GM12878 (cell line): ENCODE data around the gene PGLYRP4. TPM values are rescaled to one million over a fixed set of nuclear protein-coding genes. Genes with fewer than 3 reads are reported as not detected.

Source experiments
- ATAC-seq: fragments of 200-7000 bp; cut with Tn5 transposase; 3 replicates; pipeline ENCODE4 v1.9.1; 2020; ENCODE audit warnings: mild to moderate bottlenecking, moderate library complexity
- BruUV-seq: library from RNA; stranded (reverse); fragments of 400-500 nt; replicated peaks from 2 replicates; lab custom pipeline; 2021; lab: Mats Ljungman, UMichigan
- CTCF ChIA-PET: fragments of 300-600 bp; sonication (Branson Sonifier 250); formaldehyde crosslinking; extraction: SDS; loops from one replicate; lab custom pipeline; 2021; ENCODE audit warnings: inconsistent platforms; lab: Yijun Ruan, JAX
- POLR2A ChIA-PET: fragments of 350-600 bp; formaldehyde crosslinking; extraction: SDS; loops from one replicate; lab custom pipeline; 2021; ENCODE audit warnings: inconsistent platforms; lab: Charles Lee
- RAD21 ChIA-PET: fragments of 300-600 bp; sonication (Branson Sonifier 250); formaldehyde crosslinking; loops from one replicate; lab custom pipeline; 2023; ENCODE audit warnings: antibody characterized with exemption; ENCODE audit not compliant: unreplicated experiment; lab: Charles Lee
- SMC1A ChIA-PET: fragments of 300-600 bp; sonication (Branson Sonifier 250); formaldehyde crosslinking; loops from one replicate; lab custom pipeline; 2023; ENCODE audit not compliant: unreplicated experiment, uncharacterized antibody; lab: Charles Lee
- DNase-seq: peaks from one replicate; pipeline ENCODE4 v3.0.0-alpha.2; 2011; ENCODE audit warnings: low read depth, low spot score
- FAIRE-seq: peaks from 3 replicates; lab custom pipeline; 2011; peaks lifted over from hg19 to GRCh38; lab: Jason Lieb, UNC
- H2AFZ ChIP-seq: 2 replicates; pipeline ENCODE4 v1.6.0; 2011; ENCODE audit warnings: low read depth, low read length, control low read depth; ENCODE audit not compliant: control insufficient read depth
- H3K27ac ChIP-seq: 2 replicates; pipeline ENCODE4 v1.5.1; 2011; ENCODE audit warnings: control low read depth; ENCODE audit not compliant: control insufficient read depth, insufficient read depth
- H3K27me3 ChIP-seq, 2 experiments: replicated peaks in 1 of 2; 2 replicates each; pipeline versions ENCODE4 v1.6.0 to v1.6.1; 2011; ENCODE audit warnings: low read length in 1 of 2; ENCODE audit not compliant: control insufficient read depth in 2 of 2, insufficient read depth in 2 of 2
- H3K36me3 ChIP-seq, 2 experiments: 2 replicates each; pipeline ENCODE4 v1.5.1; 2011; ENCODE audit warnings: low read length in 1 of 2; ENCODE audit not compliant: control insufficient read depth in 2 of 2, insufficient read depth in 2 of 2
- H3K4me1 ChIP-seq: 2 replicates; pipeline ENCODE4 v1.6.1; 2011; ENCODE audit warnings: mild to moderate bottlenecking, low read length, moderate library complexity, mixed read lengths; ENCODE audit not compliant: control insufficient read depth, insufficient read depth
- H3K4me2 ChIP-seq: 2 replicates; pipeline ENCODE4 v1.6.0; 2011; ENCODE audit warnings: control low read depth; ENCODE audit not compliant: control insufficient read depth, insufficient read depth
- H3K4me3 ChIP-seq: fragments of 200-600 bp; sonication (generic); 2 replicates; pipeline ENCODE4 v1.5.1; 2016
- H3K79me2 ChIP-seq: 2 replicates; pipeline ENCODE4 v1.6.0; 2011; ENCODE audit warnings: low read length; ENCODE audit not compliant: control insufficient read depth, insufficient read depth
- H3K9ac ChIP-seq: 2 replicates; pipeline ENCODE4 v1.8.0; 2011; ENCODE audit warnings: low read length, control low read depth, mixed read lengths; ENCODE audit not compliant: control insufficient read depth, insufficient read depth
- H3K9me3 ChIP-seq: replicated peaks from 3 replicates; pipeline ENCODE4 v1.5.1; 2011; ENCODE audit warnings: mild to moderate bottlenecking, low read length; ENCODE audit not compliant: control insufficient read depth, insufficient read depth
- H4K20me1 ChIP-seq: 2 replicates; pipeline ENCODE4 v1.6.0; 2011; ENCODE audit not compliant: control insufficient read depth, insufficient read depth
- ATF7 ChIP-seq: fragments of 450-650 bp; IDR thresholded peaks from 2 replicates; pipeline ENCODE4 v1.6.1; 2016; ENCODE audit warnings: low read depth, mild to moderate bottlenecking
- CUX1 ChIP-seq: IDR thresholded peaks from 2 replicates; pipeline ENCODE4 v1.6.1; 2012; ENCODE audit warnings: improper control_type of control experiment, low read depth, low read length; ENCODE audit not compliant: insufficient replicate concordance
- ETV6 ChIP-seq, 2 experiments: fragments of 450-650 bp in 1 of 2; IDR thresholded peaks in 1 of 2; conservative IDR thresholded peaks in 1 of 2; 2 replicates each; pipeline ENCODE4 v1.6.1; 2014; ENCODE audit warnings: antibody characterized with exemption in 1 of 2, borderline replicate concordance in 1 of 2, low read depth in 1 of 2, mild to moderate bottlenecking in 1 of 2, moderate library complexity in 1 of 2
- EZH2 ChIP-seq: IDR thresholded peaks from 2 replicates; pipeline ENCODE4 v1.6.1; 2012; ENCODE audit warnings: low read depth, mild to moderate bottlenecking, control low read depth, inconsistent platforms, low read length, borderline replicate concordance; ENCODE audit not compliant: control insufficient read depth
- KLF5 ChIP-seq: fragments of 450-650 bp; IDR thresholded peaks from 2 replicates; pipeline ENCODE4 v1.6.1; 2014; ENCODE audit warnings: mild to moderate bottlenecking; ENCODE audit not compliant: partially characterized antibody
- STAT1 ChIP-seq: fragments of 450-650 bp; conservative IDR thresholded peaks from 2 replicates; pipeline ENCODE4 v1.6.1; 2014; ENCODE audit warnings: antibody characterized with exemption, mild to moderate bottlenecking
- WGBS: methylation state at CpG from one replicate; pipeline ENCODE4 v1.1.6; 2016; ENCODE audit warnings: low lambda C conversion rate; ENCODE audit not compliant: insufficient replicate concordance, insufficient coverage; ENCODE audit errors: missing lambda C conversion rate; 5-methylcytosine and 5-hydroxymethylcytosine counted together
- in situ Hi-C: fragments of 300-500 bp; cut with MboI; formaldehyde crosslinking; loops from 9 replicates; pipeline ENCODE4 v1.14.3; 2018; ENCODE audit warnings: mixed read lengths
- intact Hi-C: fragments of 100-400 bp; cut with micrococcal nuclease; formaldehyde crosslinking; loops from one replicate; pipeline ENCODE4 v1.14.2; 2022; ENCODE audit not compliant: unreplicated experiment
- polyA plus RNA-seq, 11 experiments: library from polyadenylated mRNA; depleted of rRNA in 4 of 11; unstranded in 6 of 11; stranded (reverse) in 5 of 11; fragments of >200 nt; fragmentation: Nextera tagmentation in 4 of 11; fragmentation: Illumina TruSeq in 1 of 11; extraction: Ambion mirVana in 4 of 11; extraction: Trizol in 1 of 11; gene quantifications; 1 replicate in 1 of 11; 2 replicates in 10 of 11; pipeline versions ENCODE4 v1.2.1 to v1.2.3, GENCODE V29; 2011 to 2016; ENCODE audit warnings: inconsistent platforms in 2 of 11, missing spikeins in 2 of 11, low read depth in 1 of 11
- total RNA-seq, 4 experiments: library from RNA; depleted of rRNA in 3 of 4; stranded (reverse); fragments of >200 nt in 3 of 4; fragmentation: Illumina TruSeq in 1 of 4; extraction: Trizol in 1 of 4; gene quantifications; 2 replicates each; pipeline versions ENCODE4 v1.2.1 to v1.2.3, GENCODE V29; 2013 to 2021
- TF ChIP-seq, protein P1 (sequence below): fragments of 150-350 bp; IDR thresholded peaks from 2 replicates; pipeline ENCODE4 v1.6.1; 2016; ENCODE audit warnings: low read depth, low read length

Gene PGLYRP4
- total and polyA plus RNA-seq, 10 of the 15 experiments (the other 5 are each of a cell fraction or from before 2014, with no cell fraction given) = 0.22 to 3.0 (median 0.44) TPM

GRCh38 chr1:153360592-153361479, 12.2 kb upstream of the PGLYRP4 start (continued):
- TF ChIP-seq, protein P1, sequence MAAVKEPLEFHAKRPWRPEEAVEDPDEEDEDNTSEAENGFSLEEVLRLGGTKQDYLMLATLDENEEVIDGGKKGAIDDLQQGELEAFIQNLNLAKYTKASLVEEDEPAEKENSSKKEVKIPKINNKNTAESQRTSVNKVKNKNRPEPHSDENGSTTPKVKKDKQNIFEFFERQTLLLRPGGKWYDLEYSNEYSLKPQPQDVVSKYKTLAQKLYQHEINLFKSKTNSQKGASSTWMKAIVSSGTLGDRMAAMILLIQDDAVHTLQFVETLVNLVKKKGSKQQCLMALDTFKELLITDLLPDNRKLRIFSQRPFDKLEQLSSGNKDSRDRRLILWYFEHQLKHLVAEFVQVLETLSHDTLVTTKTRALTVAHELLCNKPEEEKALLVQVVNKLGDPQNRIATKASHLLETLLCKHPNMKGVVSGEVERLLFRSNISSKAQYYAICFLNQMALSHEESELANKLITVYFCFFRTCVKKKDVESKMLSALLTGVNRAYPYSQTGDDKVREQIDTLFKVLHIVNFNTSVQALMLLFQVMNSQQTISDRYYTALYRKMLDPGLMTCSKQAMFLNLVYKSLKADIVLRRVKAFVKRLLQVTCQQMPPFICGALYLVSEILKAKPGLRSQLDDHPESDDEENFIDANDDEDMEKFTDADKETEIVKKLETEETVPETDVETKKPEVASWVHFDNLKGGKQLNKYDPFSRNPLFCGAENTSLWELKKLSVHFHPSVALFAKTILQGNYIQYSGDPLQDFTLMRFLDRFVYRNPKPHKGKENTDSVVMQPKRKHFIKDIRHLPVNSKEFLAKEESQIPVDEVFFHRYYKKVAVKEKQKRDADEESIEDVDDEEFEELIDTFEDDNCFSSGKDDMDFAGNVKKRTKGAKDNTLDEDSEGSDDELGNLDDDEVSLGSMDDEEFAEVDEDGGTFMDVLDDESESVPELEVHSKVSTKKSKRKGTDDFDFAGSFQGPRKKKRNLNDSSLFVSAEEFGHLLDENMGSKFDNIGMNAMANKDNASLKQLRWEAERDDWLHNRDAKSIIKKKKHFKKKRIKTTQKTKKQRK = no peak

DNA sequence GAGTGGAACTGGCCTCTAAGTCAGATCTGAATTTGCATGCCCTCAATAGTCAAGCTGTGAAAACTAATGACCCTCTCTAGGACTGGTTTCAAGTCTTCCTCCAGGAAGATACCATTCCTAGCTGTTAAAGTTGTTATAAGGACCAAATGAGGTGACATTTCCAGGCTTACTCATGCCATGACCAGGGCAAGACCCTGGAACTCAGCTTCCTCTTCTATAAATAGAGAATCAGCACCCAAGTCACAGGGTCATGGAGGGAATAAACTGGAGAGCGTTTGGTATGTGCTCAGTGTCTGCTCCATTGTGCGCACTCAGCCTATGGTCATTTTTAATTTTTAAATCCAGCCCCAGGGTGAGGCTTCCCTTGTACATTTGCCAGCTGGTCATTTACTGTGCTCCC, 11.5 kb upstream of the PGLYRP4 start:
- H3K4me3 ChIP-seq = no peak overlapping the region
- in situ Hi-C loops (no loop called here), intact Hi-C loops (no loop called here)
- 52% methylated on average over 2 of the region's 2 CpGs for WGBS
- SMC1A ChIA-PET = interaction anchor here (0.9 kb wide), 1 partner anchor 9 kb away, joined by 3 read pairs; no protein-coding TSS in a partner anchor
- H3K4me2 ChIP-seq = no peak overlapping the region
- ATAC-seq (no peak), FAIRE-seq (peak; percentile 31), DNase-seq (no peak)
- no peaks in the 10 kb centered on the region for H3K9me3 ChIP-seq
- peaks cover under 1% of the 10 kb centered on the region; the same call in 1 of the 2 replicates for H3K4me1 ChIP-seq
- no TSS peak for BruUV-seq
- POLR2A ChIA-PET = no interaction called here
- no peak overlapping the region for H2AFZ ChIP-seq
- H3K9ac ChIP-seq = no peak overlapping the region
- RAD21 ChIA-PET = interaction anchor here (0.9 kb wide), 1 partner anchor 197 kb away, joined by 3 read pairs; no protein-coding TSS in a partner anchor
- no peaks in the 10 kb centered on the region for H3K36me3 ChIP-seq
- no peak overlapping the region for H3K27ac ChIP-seq
- no peaks in the 10 kb centered on the region for H4K20me1 ChIP-seq
- H3K79me2 ChIP-seq = no peaks in the 10 kb centered on the region
- CTCF ChIA-PET = interaction anchor here (0.8 to 1.2 kb wide), 3 partner anchors 43 to 137 kb away, joined by 3 to 8 read pairs (median 3); no protein-coding TSS in a partner anchor
- no peaks in the 10 kb centered on the region for H3K27me3 ChIP-seq
- TF ChIP-seq STAT1 (no peak), ETV6 (conservative IDR thresholded peaks at IDR 0.05 in 1 of 2, IDR thresholded peaks at IDR 0.05 in 1 of 2; ENCODE audit: borderline replicate concordance in 1 of 2, low read depth in 1 of 2) (no peak), CUX1 (no peak), KLF5 (no peak), EZH2 (no peak), ATF7 (no peak)
